NCI-H187 (cell line): ENCODE measurements around the gene ATPAF1.
"Not testable (repeated sequence)": the region's sequence is repeated elsewhere in the genome, so short reads cannot be mapped to it uniquely, and the experiment has no call there.

ENCODE experiments used
- DNase-seq, 2 experiments: peaks; one replicate each; lab custom pipeline; 2025; lab: John Stamatoyannopoulos, UW

The ATPAF1 gene

GRCh38 chr1:46667782-46668760 lies at the start of gene ATPAF1:
Gene ATPAF1, minus strand, starts transcription at chr1:46668364. Its CDS starts 42 bp downstream, at chr1:46668322.
- peak; percentile 24 to 52 for DNase-seq

- no peak for DNase-seq
These were observed 49.5 kb upstream of the ATPAF1 start for GRCh38 chr1:46717654-46718053.

- no peak for DNase-seq
These were observed 46.8 kb upstream of the ATPAF1 start for GRCh38 chr1:46714976-46715375.

GRCh38 chr1:46708121-46708520 lies 40.0 kb upstream of the ATPAF1 start:
- no peak for DNase-seq

GRCh38 chr1:46705408-46705807 lies 37.2 kb upstream of the ATPAF1 start:
- no peak for DNase-seq

- DNase-seq = no peak
These were observed 35.9 kb upstream of the ATPAF1 start for GRCh38 chr1:46703927-46704641.

GRCh38 chr1:46699666-46700065 lies 31.5 kb upstream of the ATPAF1 start:
- DNase-seq = no peak

GRCh38 chr1:46697053-46697452 lies 28.9 kb upstream of the ATPAF1 start:
- no peak for DNase-seq

GRCh38 chr1:46694676-46695075 lies 26.5 kb upstream of the ATPAF1 start:
- not testable (repeated sequence) for DNase-seq

GRCh38 chr1:46692811-46693770 lies 24.9 kb upstream of the ATPAF1 start:
- DNase-seq = no peak

- DNase-seq = no peak
These were observed 24.0 kb upstream of the ATPAF1 start for GRCh38 chr1:46691997-46692790.

- no peak for DNase-seq
These were observed 22.8 kb upstream of the ATPAF1 start for GRCh38 chr1:46690931-46691421.

GRCh38 chr1:46689897-46690296 lies 21.7 kb upstream of the ATPAF1 start:
- DNase-seq = no peak

GRCh38 chr1:46689356-46689755 lies 21.2 kb upstream of the ATPAF1 start:
- DNase-seq = no peak

- DNase-seq = no peak
These were observed 19.9 kb upstream of the ATPAF1 start for GRCh38 chr1:46687921-46688509.

- no peak for DNase-seq
These were observed 19.0 kb upstream of the ATPAF1 start for GRCh38 chr1:46687093-46687659.

- DNase-seq = no peak
These were observed 18.1 kb upstream of the ATPAF1 start for GRCh38 chr1:46686255-46686654.

- DNase-seq = no peak
These were observed 16.5 kb upstream of the ATPAF1 start for GRCh38 chr1:46684670-46685069.

GRCh38 chr1:46682064-46682463 lies 13.9 kb upstream of the ATPAF1 start:
- no peak for DNase-seq
